Hepatocyte (in vitro differentiated cells): ENCODE measurements around the gene SUGCT. TPM values are rescaled to one million over a fixed set of nuclear protein-coding genes. Genes with fewer than 3 reads are reported as not detected.

Experiments
- DNase-seq: peaks from one replicate; pipeline ENCODE4 v3.0.0-alpha.2; 2016; ENCODE audit warnings: low spot score
- H2AFZ ChIP-seq: fragments of 200-600 bp; sonication (generic); 2 replicates; pipeline ENCODE4 v1.6.0; 2016; ENCODE audit warnings: antibody characterized with exemption, mild to moderate bottlenecking
- H3K27ac ChIP-seq: fragments of 200-600 bp; sonication (generic); 2 replicates; pipeline ENCODE4 v1.5.1; 2016; ENCODE audit warnings: mild to moderate bottlenecking
- H3K27me3 ChIP-seq: fragments of 200-600 bp; sonication (generic); 2 replicates; pipeline ENCODE4 v1.6.1; 2016
- H3K36me3 ChIP-seq: fragments of 200-600 bp; sonication (generic); replicated peaks from 2 replicates; pipeline ENCODE4 v1.5.1; 2016; ENCODE audit warnings: low read depth; ENCODE audit not compliant: insufficient read depth
- H3K4me1 ChIP-seq: fragments of 200-600 bp; sonication (generic); 2 replicates; pipeline ENCODE4 v1.5.1; 2016; ENCODE audit warnings: mild to moderate bottlenecking, moderate library complexity; ENCODE audit not compliant: insufficient read depth
- H3K4me2 ChIP-seq: fragments of 200-600 bp; sonication (generic); 2 replicates; pipeline ENCODE4 v1.6.0; 2016
- H3K4me3 ChIP-seq: fragments of 200-600 bp; sonication (generic); 2 replicates; pipeline ENCODE4 v1.5.1; 2016; ENCODE audit warnings: mild to moderate bottlenecking
- H3K79me2 ChIP-seq: fragments of 200-600 bp; sonication (generic); 2 replicates; pipeline ENCODE4 v1.6.0; 2017; ENCODE audit warnings: mild to moderate bottlenecking
- H3K9me2 ChIP-seq: fragments of 200-600 bp; sonication (generic); replicated peaks from 2 replicates; pipeline ENCODE4 v1.6.0; 2017; ENCODE audit warnings: mild to moderate bottlenecking; ENCODE audit not compliant: insufficient read depth
- H3K9me3 ChIP-seq: fragments of 200-600 bp; sonication (generic); 2 replicates; pipeline ENCODE4 v1.5.1; 2016; ENCODE audit warnings: low read depth, mild to moderate bottlenecking
- H4K20me1 ChIP-seq: fragments of 200-600 bp; sonication (generic); 2 replicates; pipeline ENCODE4 v1.6.0; 2016; ENCODE audit warnings: mild to moderate bottlenecking; ENCODE audit not compliant: insufficient read depth, poor library complexity, severe bottlenecking
- CTCF ChIP-seq: fragments of 200-600 bp; sonication (generic); IDR thresholded peaks from 2 replicates; pipeline ENCODE4 v1.5.1; 2016; ENCODE audit warnings: antibody characterized with exemption, mild to moderate bottlenecking; ENCODE audit not compliant: poor library complexity
- EZH2 ChIP-seq: fragments of 200-600 bp; sonication (generic); IDR thresholded peaks from 2 replicates; pipeline ENCODE4 v1.6.1; 2016; ENCODE audit warnings: antibody characterized with exemption, mild to moderate bottlenecking, borderline replicate concordance
- EZH2phosphoT487 ChIP-seq: fragments of 200-600 bp; sonication (generic); IDR thresholded peaks from one replicate; pipeline ENCODE4 v1.6.1; 2018; ENCODE audit warnings: antibody characterized with exemption, mild to moderate bottlenecking, low read depth, moderate library complexity; ENCODE audit not compliant: unreplicated experiment, severe bottlenecking
- WGBS: methylation state at CpG from one replicate; pipeline ENCODE4 v1.1.6; 2016; ENCODE audit warnings: low lambda C conversion rate; ENCODE audit errors: missing lambda C conversion rate; 5-methylcytosine and 5-hydroxymethylcytosine counted together
- polyA plus RNA-seq: library from polyadenylated mRNA; unstranded; fragments of >200 nt; fragmentation: Nextera tagmentation; extraction: Ambion mirVana; gene quantifications from 2 replicates; pipeline ENCODE4 v1.2.1, GENCODE V29; 2016
- total RNA-seq: library from RNA; depleted of rRNA; stranded (reverse); fragments of >200 nt; gene quantifications from 2 replicates; pipeline ENCODE4 v1.2.3, GENCODE V29; 2014

The SUGCT gene
- total and polyA plus RNA-seq, 2 experiments from 2014 or later, result 5.1 to 12.0 TPM

- no peaks in the 10 kb centered on the region for H3K79me2 ChIP-seq
- H3K4me3 ChIP-seq, result no peak overlapping the region
- WGBS, result 92% methylated on average over 2 of the region's 2 CpGs
Observed at GRCh38 chr7:40859076-40859475, 724.3 kb downstream of the SUGCT start.

GRCh38 chr7:40859965-40860543, 725.2 kb downstream of the SUGCT start:
- Histone ChIP-seq H3K27me3 (no peaks in the 10 kb centered on the region), H3K36me3 (no peaks in the 10 kb centered on the region), H3K79me2 (no peaks in the 10 kb centered on the region), H2AFZ (no peak overlapping the region), H3K4me1 (no peaks in the 10 kb centered on the region), H3K4me3 (no peak overlapping the region), H3K9me3 (no peaks in the 10 kb centered on the region), H3K27ac (no peak overlapping the region), H4K20me1 (no peaks in the 10 kb centered on the region), H3K9me2 (no peaks in the 10 kb centered on the region), H3K4me2 (no peak overlapping the region)
- no peak for TF ChIP-seq CTCF
- no peak for TF ChIP-seq EZH2
- TF ChIP-seq EZH2phosphoT487, result no peak
- 84% methylated on average over 15 of the region's 15 CpGs for WGBS
- no peak for DNase-seq

More at GRCh38 chr7:40859076-40859475, 724.3 kb downstream of the SUGCT start:
- H2AFZ ChIP-seq, result no peak overlapping the region
- H3K9me2 ChIP-seq, result no peaks in the 10 kb centered on the region
- H3K4me1 ChIP-seq, result no peaks in the 10 kb centered on the region
- no peaks in the 10 kb centered on the region for H3K36me3 ChIP-seq
- no peak overlapping the region for H3K27ac ChIP-seq
- no peak overlapping the region for H3K4me2 ChIP-seq
- no peak for TF ChIP-seq EZH2phosphoT487
- TF ChIP-seq CTCF, result no peak
- TF ChIP-seq EZH2, result no peak
- H3K27me3 ChIP-seq, result no peaks in the 10 kb centered on the region
- no peak for DNase-seq
- H3K9me3 ChIP-seq, result no peaks in the 10 kb centered on the region
- H4K20me1 ChIP-seq, result no peaks in the 10 kb centered on the region

- no peaks in the 10 kb centered on the region for H3K9me2 ChIP-seq
- H3K4me3 ChIP-seq, result no peak overlapping the region
- no peak overlapping the region for H2AFZ ChIP-seq
- H3K4me1 ChIP-seq, result no peaks in the 10 kb centered on the region
- WGBS, result 81% methylated on average over 10 of the region's 10 CpGs
- no peaks in the 10 kb centered on the region for H3K36me3 ChIP-seq
- DNase-seq, result peak; percentile 16
- no peaks in the 10 kb centered on the region for H3K79me2 ChIP-seq
- peak overlapping the region; percentile 26 for H3K27ac ChIP-seq
- TF ChIP-seq EZH2 (no peak), CTCF (no peak), EZH2phosphoT487 (no peak)
- no peaks in the 10 kb centered on the region for H3K27me3 ChIP-seq
- H4K20me1 ChIP-seq, result no peaks in the 10 kb centered on the region
- H3K4me2 ChIP-seq, result no peak overlapping the region
- H3K9me3 ChIP-seq, result no peaks in the 10 kb centered on the region
Observed at GRCh38 chr7:40865441-40866233, 730.8 kb downstream of the SUGCT start.
